SW 1271 (cell line): ENCODE data around the gene PPP1R37.

Source experiments
- DNase-seq, 2 experiments: peaks; one replicate each; lab custom pipeline; 2025; lab: John Stamatoyannopoulos, UW

The PPP1R37 gene

GRCh38 chr19:45092747-45093678 lies at the start of gene PPP1R37:
Gene PPP1R37, plus strand, starts transcription at chr19:45093179. Its CDS starts 147 bp downstream, at chr19:45093326.
- peak; percentile 65 to 85 for DNase-seq

GRCh38 chr19:45045671-45046353 lies 47.2 kb upstream of the PPP1R37 start:
- DNase-seq: no peak

GRCh38 chr19:45046355-45046754 lies 46.6 kb upstream of the PPP1R37 start:
- no peak for DNase-seq

- DNase-seq: no peak
These were observed 45.7 kb upstream of the PPP1R37 start for GRCh38 chr19:45047188-45047797.

- DNase-seq: no peak
These were observed 43.8 kb upstream of the PPP1R37 start for GRCh38 chr19:45049073-45049736.

- DNase-seq: no peak
These were observed 42.9 kb upstream of the PPP1R37 start for GRCh38 chr19:45050036-45050435.

GRCh38 chr19:45051929-45052579 lies 40.9 kb upstream of the PPP1R37 start:
- DNase-seq: no peak

GRCh38 chr19:45056831-45057230 lies 36.1 kb upstream of the PPP1R37 start:
- no peak for DNase-seq

- DNase-seq: no peak
These were observed 35.5 kb upstream of the PPP1R37 start for GRCh38 chr19:45057444-45057843.

- no peak for DNase-seq
These were observed 34.3 kb upstream of the PPP1R37 start for GRCh38 chr19:45058622-45059159.

GRCh38 chr19:45059258-45059965 lies 33.6 kb upstream of the PPP1R37 start:
- DNase-seq: peak in 1 of 2 experiments; percentile 43

- DNase-seq: no peak
These were observed 31.0 kb upstream of the PPP1R37 start for GRCh38 chr19:45061965-45062364.

- DNase-seq: no peak
These were observed 28.9 kb upstream of the PPP1R37 start for GRCh38 chr19:45063851-45064801.

GRCh38 chr19:45066921-45067661 lies 25.9 kb upstream of the PPP1R37 start:
- no peak for DNase-seq

- no peak for DNase-seq
These were observed 24.9 kb upstream of the PPP1R37 start for GRCh38 chr19:45068041-45068440.

GRCh38 chr19:45069056-45069455 lies 23.9 kb upstream of the PPP1R37 start:
- no peak for DNase-seq

GRCh38 chr19:45070214-45070613 lies 22.8 kb upstream of the PPP1R37 start:
- DNase-seq: no peak

GRCh38 chr19:45070861-45071544 lies 22.0 kb upstream of the PPP1R37 start:
- DNase-seq: no peak
